Gastroesophageal sphincter (tissue), 4 donors: ENCODE results near the gene HECTD3. TPM values are rescaled to one million over a fixed set of nuclear protein-coding genes. Genes with fewer than 3 reads are reported as not detected.

Experiments used
- ATAC-seq: fragments of 150-250 bp; one replicate; pipeline ENCODE4 v1.9.1; 2016; ENCODE audit warnings: mild to moderate bottlenecking, moderate library complexity
- H3K27ac ChIP-seq, 4 donors: fragments of 200-600 bp; sonication (generic) in 3 of 4; 1 replicate in 3 of 4; 2 replicates in 1 of 4; pipeline ENCODE4 v1.5.1; 2016 to 2019
- H3K27me3 ChIP-seq: fragments of 200-600 bp; sonication (generic); one replicate; pipeline ENCODE4 v1.5.1; 2019
- H3K36me3 ChIP-seq, 2 donors: fragments of 200-600 bp; sonication (generic); one replicate each; pipeline ENCODE4 v1.5.1; 2019; ENCODE audit warnings: control low read depth in 1 of 2
- H3K4me1 ChIP-seq, 3 donors: fragments of 200-600 bp; sonication (generic); 1 replicate in 2 of 3; 2 replicates in 1 of 3; pipeline ENCODE4 v1.5.1; 2016 to 2019; ENCODE audit warnings: control low read depth in 2 of 3
- H3K4me3 ChIP-seq, 2 donors: fragments of 200-600 bp; sonication (generic); one replicate each; pipeline ENCODE4 v1.5.1; 2019; ENCODE audit warnings: mild to moderate bottlenecking in 1 of 2, moderate library complexity in 1 of 2
- H3K9me3 ChIP-seq, 3 donors: fragments of 200-600 bp; sonication (generic); one replicate each; pipeline ENCODE4 v1.5.1; 2017 to 2019; ENCODE audit warnings: control low read depth in 2 of 3
- EP300 ChIP-seq: sonication (generic); formaldehyde crosslinking; IDR thresholded peaks from one replicate; pipeline ENCODE4 v1.6.1; 2017; ENCODE audit warnings: antibody characterized with exemption, mild to moderate bottlenecking
- POLR2A ChIP-seq, 2 donors: fragments of 450-650 bp; IDR thresholded peaks; one replicate each; pipeline ENCODE4 v1.6.1; 2017; ENCODE audit warnings: antibody characterized with exemption in 2 of 2, mild to moderate bottlenecking in 2 of 2, moderate library complexity in 1 of 2
- POLR2AphosphoS5 ChIP-seq: sonication (generic); formaldehyde crosslinking; IDR thresholded peaks from one replicate; pipeline ENCODE4 v1.6.1; 2017; ENCODE audit warnings: antibody characterized with exemption
- WGBS, 2 donors: methylation state at CpG; one replicate each; pipeline ENCODE4 v1.1.5; 2018; ENCODE audit warnings: low coverage in 1 of 2; 5-methylcytosine and 5-hydroxymethylcytosine counted together
- total RNA-seq, 4 donors: library from RNA; depleted of rRNA; stranded (reverse); fragments of >200 nt; gene quantifications; one replicate each; pipeline ENCODE4 v1.1.0, GENCODE V29; 2016
- TF ChIP-seq, protein P1 (sequence below), 4 experiments: fragments of 200-600 bp in 2 of 4; fragments of 450-650 bp in 2 of 4; sonication (generic) in 1 of 4; IDR thresholded peaks; one replicate each; pipeline ENCODE4 v1.5.1; 2017 to 2019; ENCODE audit warnings: antibody characterized with exemption in 4 of 4, mild to moderate bottlenecking in 2 of 4, moderate library complexity in 2 of 4

The HECTD3 gene
- total RNA-seq, 4 donors from 2014 or later: 27.7 to 48.6 (median 37.5) TPM

DNA sequence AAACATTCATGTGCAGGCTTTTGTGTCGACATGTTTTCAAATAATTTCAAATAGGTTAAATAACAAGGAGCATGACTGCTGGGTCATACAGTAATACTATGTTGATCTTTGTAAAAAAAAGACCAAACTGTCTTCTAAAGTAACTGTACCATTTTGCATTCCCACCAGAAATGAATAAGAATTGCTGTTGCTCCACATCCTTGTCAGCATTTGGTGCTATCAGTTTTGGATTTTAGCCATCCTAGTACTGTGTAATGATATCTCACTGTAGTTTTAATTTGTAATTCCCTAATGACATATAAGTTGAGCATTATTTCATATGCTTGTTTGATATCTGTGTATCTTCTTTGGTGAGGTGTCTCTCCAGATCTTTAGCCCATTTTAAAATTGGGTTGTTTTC, 12.5 kb upstream of the HECTD3 start:
- Histone ChIP-seq H3K27me3 (no peaks in the 10 kb centered on the region), H3K27ac (no peak overlapping the region), H3K4me1 (no peaks in the 10 kb centered on the region), H3K4me3 (no peak overlapping the region), H3K9me3 (no peaks in the 10 kb centered on the region), H3K36me3 (peaks cover 0 to 3% of the 10 kb centered on the region in 2 donors)
- no peak for ATAC-seq
- 100% methylated on average over 1 of the region's 1 CpG for WGBS, 2 donors
- TF ChIP-seq EP300: no peak
- TF ChIP-seq POLR2AphosphoS5: no peak
- TF ChIP-seq, protein P1, sequence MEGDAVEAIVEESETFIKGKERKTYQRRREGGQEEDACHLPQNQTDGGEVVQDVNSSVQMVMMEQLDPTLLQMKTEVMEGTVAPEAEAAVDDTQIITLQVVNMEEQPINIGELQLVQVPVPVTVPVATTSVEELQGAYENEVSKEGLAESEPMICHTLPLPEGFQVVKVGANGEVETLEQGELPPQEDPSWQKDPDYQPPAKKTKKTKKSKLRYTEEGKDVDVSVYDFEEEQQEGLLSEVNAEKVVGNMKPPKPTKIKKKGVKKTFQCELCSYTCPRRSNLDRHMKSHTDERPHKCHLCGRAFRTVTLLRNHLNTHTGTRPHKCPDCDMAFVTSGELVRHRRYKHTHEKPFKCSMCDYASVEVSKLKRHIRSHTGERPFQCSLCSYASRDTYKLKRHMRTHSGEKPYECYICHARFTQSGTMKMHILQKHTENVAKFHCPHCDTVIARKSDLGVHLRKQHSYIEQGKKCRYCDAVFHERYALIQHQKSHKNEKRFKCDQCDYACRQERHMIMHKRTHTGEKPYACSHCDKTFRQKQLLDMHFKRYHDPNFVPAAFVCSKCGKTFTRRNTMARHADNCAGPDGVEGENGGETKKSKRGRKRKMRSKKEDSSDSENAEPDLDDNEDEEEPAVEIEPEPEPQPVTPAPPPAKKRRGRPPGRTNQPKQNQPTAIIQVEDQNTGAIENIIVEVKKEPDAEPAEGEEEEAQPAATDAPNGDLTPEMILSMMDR (IDR thresholded peaks at IDR 0.05): no peak
- TF ChIP-seq POLR2A (IDR thresholded peaks at IDR 0.05): no peak

DNA sequence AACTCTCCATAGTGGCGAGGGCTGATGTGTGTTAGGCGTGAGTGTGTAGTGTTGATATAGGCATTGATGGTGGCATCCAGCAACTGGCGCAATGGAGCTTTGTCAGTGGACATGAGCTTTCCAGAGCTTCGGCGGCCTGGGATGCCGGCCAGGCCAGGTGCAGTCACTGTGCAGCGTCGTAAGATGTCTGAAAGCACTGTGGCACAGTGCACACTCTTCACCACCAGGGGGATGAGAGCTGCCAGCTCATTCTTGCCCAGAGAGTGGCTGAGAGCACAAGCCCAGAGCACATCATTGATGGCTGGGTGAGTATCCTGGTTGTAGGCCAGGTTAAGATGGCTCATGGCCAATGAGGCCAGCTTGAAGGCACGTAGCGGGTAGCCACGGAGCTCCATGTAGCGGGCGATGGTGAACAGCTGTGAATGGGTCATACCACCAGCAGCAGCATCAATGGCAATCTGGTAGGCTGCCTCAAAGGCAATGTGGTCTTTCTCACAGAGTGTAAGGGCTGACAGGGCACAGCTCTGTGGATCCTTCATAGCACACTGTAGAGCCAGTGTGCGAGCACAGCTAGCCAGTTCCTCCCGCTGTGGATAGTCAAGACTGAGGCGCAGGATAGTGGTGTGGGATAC, 7.6 kb upstream of the HECTD3 start:
- ATAC-seq: peak; percentile 52
- H3K27me3 ChIP-seq: no peaks in the 10 kb centered on the region

DNA sequence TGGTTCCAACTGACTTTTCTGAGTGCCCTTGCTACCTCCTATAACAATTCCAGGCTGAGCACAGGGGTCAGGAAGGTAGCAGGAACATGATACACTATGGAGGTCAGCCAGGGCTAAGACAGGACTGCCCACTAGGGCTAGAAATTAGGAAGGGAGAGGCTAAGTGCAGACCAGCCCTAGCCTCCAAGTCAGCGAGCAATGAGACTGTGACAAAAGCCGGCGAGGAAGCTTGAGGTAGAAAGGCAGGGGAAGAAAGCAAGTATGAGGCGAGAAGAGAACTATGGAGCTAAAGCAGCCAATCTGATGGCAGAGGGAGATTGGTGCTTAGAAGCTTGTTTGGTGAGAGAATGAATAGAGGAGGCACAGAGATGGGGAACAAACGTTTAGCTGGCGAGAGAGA, 5.6 kb upstream of the HECTD3 start:
- TF ChIP-seq POLR2AphosphoS5 (no peak), EP300 (no peak), POLR2A (IDR thresholded peaks at IDR 0.05) (no peak)
- TF ChIP-seq, protein P1 (IDR thresholded peaks at IDR 0.05): no peak
- no peak overlapping the region for H3K4me3 ChIP-seq
- H3K27ac ChIP-seq: no peak overlapping the region
- no peaks in the 10 kb centered on the region for H3K27me3 ChIP-seq
- peaks cover 0 to 32% of the 10 kb centered on the region in 2 donors for H3K36me3 ChIP-seq
- H3K9me3 ChIP-seq: no peaks in the 10 kb centered on the region
- 52 to 66% methylated on average over 5 to 6 of the region's 6 CpGs for WGBS, 2 donors
- H3K4me1 ChIP-seq: peaks cover 0 to 32% (median 21%) of the 10 kb centered on the region in 3 donors
- ATAC-seq: no peak

More for the DNA sequence above, 7.6 kb upstream of the HECTD3 start:
- Histone ChIP-seq H3K36me3 (peaks cover 0 to 27% of the 10 kb centered on the region in 2 donors), H3K4me1 (peaks cover 0 to 14% (median 6%) of the 10 kb centered on the region in 3 donors), H3K4me3 (no peak overlapping the region), H3K9me3 (no peaks in the 10 kb centered on the region), H3K27ac (no peak overlapping the region)
- TF ChIP-seq, protein P1 (IDR thresholded peaks at IDR 0.05): peak; percentile 22 to 70 (median 62)
- TF ChIP-seq EP300: no peak
- 60 to 88% methylated on average over 1 to 5 of the region's 16 CpGs for WGBS, 2 donors

DNA sequence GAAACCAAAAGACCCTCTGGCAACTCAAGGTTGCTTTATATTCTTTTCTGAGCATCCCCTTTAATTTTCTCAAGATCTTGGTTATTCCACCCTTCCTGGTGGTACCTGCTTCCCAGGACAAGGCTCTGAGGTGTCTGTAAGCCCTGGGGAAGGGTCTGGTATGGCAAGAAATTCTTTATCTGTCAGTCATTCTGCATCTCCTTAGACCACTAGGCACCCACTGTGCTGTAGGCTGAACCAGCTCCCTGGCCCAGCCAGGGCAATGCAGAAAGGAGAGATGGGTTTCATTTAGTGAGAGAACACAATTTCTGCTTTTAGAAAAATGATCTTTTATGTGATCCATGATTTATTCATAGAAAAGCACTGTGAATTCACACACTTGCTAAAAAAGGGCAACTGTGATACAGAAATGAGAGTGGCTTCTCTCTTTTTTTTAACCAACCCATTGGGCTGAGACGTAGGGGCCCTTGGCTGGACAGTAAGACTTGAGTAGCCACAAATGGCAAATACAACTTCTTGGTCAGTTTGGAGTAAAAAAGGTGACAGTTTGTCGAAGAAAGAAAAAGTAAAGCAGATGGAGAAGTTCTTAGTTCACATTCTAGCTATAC, 5.1 kb upstream of the HECTD3 start:
- TF ChIP-seq POLR2A (IDR thresholded peaks at IDR 0.05): no peak
- TF ChIP-seq POLR2AphosphoS5: no peak
- TF ChIP-seq, protein P1 (IDR thresholded peaks at IDR 0.05): no peak
- TF ChIP-seq EP300: no peak
- ATAC-seq: no peak
- Histone ChIP-seq H3K27ac (no peak overlapping the region), H3K36me3 (peaks cover 0 to 32% of the 10 kb centered on the region in 2 donors), H3K4me3 (no peak overlapping the region), H3K27me3 (no peaks in the 10 kb centered on the region), H3K9me3 (no peaks in the 10 kb centered on the region), H3K4me1 (peaks cover 0 to 38% (median 26%) of the 10 kb centered on the region in 3 donors)
- 64 to 80% methylated on average over 2 of the region's 2 CpGs for WGBS, 2 donors

DNA sequence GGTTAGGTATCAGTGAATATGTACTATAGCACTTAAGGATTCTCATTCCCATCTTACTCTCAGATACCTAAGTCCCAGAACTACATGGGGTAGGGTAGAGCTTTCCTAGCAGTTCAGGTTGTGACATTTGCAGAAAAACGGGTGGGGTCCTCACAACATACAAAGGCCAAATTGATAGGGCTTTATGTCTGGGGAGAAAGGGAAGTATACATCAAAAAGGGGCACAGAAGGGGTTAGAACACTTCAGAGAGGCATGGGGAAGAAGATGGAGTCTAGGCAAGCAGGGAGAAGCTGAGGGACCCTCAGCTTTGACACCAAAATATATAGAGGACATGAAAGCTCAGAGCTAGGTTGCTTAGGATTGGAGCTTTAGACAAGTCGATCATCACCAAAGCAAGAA, 4.6 kb upstream of the HECTD3 start:
- Histone ChIP-seq H3K27ac (no peak overlapping the region), H3K4me1 (peaks cover 0 to 38% (median 26%) of the 10 kb centered on the region in 3 donors), H3K36me3 (peaks cover 0 to 32% of the 10 kb centered on the region in 2 donors), H3K4me3 (no peak overlapping the region), H3K9me3 (no peaks in the 10 kb centered on the region), H3K27me3 (no peaks in the 10 kb centered on the region)
- 64 to 83% methylated on average over 1 to 2 of the region's 2 CpGs for WGBS, 2 donors
- no peak for TF ChIP-seq POLR2AphosphoS5
- no peak for ATAC-seq
